HS-27A (cell line): ENCODE results near the gene CCL1.

Experiments used
- DNase-seq: peaks from one replicate; pipeline ENCODE4 v3.0.0-alpha.2; 2012; ENCODE audit warnings: low read depth, missing footprints

CCL1 gene

GRCh38 chr17:34383216-34383615 is 20.2 kb upstream of the CCL1 start:
- DNase-seq: no peak

- DNase-seq: no peak
Measured at GRCh38 chr17:34382621-34383124, 19.6 kb upstream of the CCL1 start.

- no peak for DNase-seq
Measured at GRCh38 chr17:34379868-34380267, 16.8 kb upstream of the CCL1 start.

GRCh38 chr17:34378664-34379101 is 15.7 kb upstream of the CCL1 start:
- no peak for DNase-seq

GRCh38 chr17:34377078-34377823 is 14.2 kb upstream of the CCL1 start:
- no peak for DNase-seq

GRCh38 chr17:34375426-34375997 is 12.5 kb upstream of the CCL1 start:
- DNase-seq: no peak

GRCh38 chr17:34374457-34374856 is 11.4 kb upstream of the CCL1 start:
- no peak for DNase-seq

- DNase-seq: no peak
Measured at GRCh38 chr17:34371405-34372100, 8.5 kb upstream of the CCL1 start.

- no peak for DNase-seq
Measured at GRCh38 chr17:34370997-34371395, 8.0 kb upstream of the CCL1 start.

GRCh38 chr17:34370376-34370996 is 7.5 kb upstream of the CCL1 start:
- no peak for DNase-seq

- no peak for DNase-seq
Measured at GRCh38 chr17:34369571-34369970, 6.5 kb upstream of the CCL1 start.

GRCh38 chr17:34368946-34369500 is 6.0 kb upstream of the CCL1 start:
- DNase-seq: no peak

GRCh38 chr17:34368196-34368945 is 5.3 kb upstream of the CCL1 start:
- DNase-seq: no peak

- no peak for DNase-seq
Measured at GRCh38 chr17:34367486-34368195, 4.6 kb upstream of the CCL1 start.

- DNase-seq: no peak
Measured at GRCh38 chr17:34366529-34367107, 3.6 kb upstream of the CCL1 start.

- no peak for DNase-seq
Measured at GRCh38 chr17:34366010-34366409, 3.0 kb upstream of the CCL1 start.

GRCh38 chr17:34365340-34365739 is 2.3 kb upstream of the CCL1 start:
- DNase-seq: no peak

- no peak for DNase-seq
Measured at GRCh38 chr17:34364751-34365150, 1.7 kb upstream of the CCL1 start.

- peak; percentile 12 for DNase-seq
Measured at GRCh38 chr17:34361478-34362061, 1.5 kb downstream of the CCL1 start.

- DNase-seq: no peak
Measured at GRCh38 chr17:34360601-34361270, 2.3 kb downstream of the CCL1 start.
